Gastrocnemius medialis (tissue), 4 donors: ENCODE data around the gene FBN2. TPM values are rescaled to one million over a fixed set of nuclear protein-coding genes. Genes with fewer than 3 reads are reported as not detected.
A peak's percentile ranks its signal among the peaks of the same experiment; 100 is the strongest.

Experiments used
- ATAC-seq, 2 donors: fragments of 150-250 bp; one replicate each; pipeline ENCODE4 v1.9.1; 2016
- DNase-seq, 2 donors: peaks; one replicate each; pipeline ENCODE4 v3.0.0-alpha.2; 2019
- H3K27ac ChIP-seq, 4 donors: fragments of 200-600 bp; sonication (generic); 1 replicate in 1 of 4; 2 replicates in 3 of 4; pipeline ENCODE4 v1.5.1; 2016 to 2018; ENCODE audit warnings: mild to moderate bottlenecking in 2 of 4, moderate library complexity in 1 of 4
- H3K27me3 ChIP-seq, 3 donors: fragments of 200-600 bp; sonication (generic) in 2 of 3; 1 replicate in 1 of 3; 2 replicates in 2 of 3; pipeline versions ENCODE4 v1.5.1 to v1.6.0; 2016 to 2019; ENCODE audit warnings: mild to moderate bottlenecking in 1 of 3, moderate library complexity in 1 of 3
- H3K36me3 ChIP-seq, 2 donors: fragments of 200-600 bp; sonication (generic) in 1 of 2; one replicate each; pipeline ENCODE4 v1.5.1; 2017 to 2018
- H3K4me1 ChIP-seq, 2 donors: fragments of 200-600 bp; sonication (generic) in 1 of 2; one replicate each; pipeline ENCODE4 v1.5.1; 2016 to 2017; ENCODE audit warnings: mild to moderate bottlenecking in 2 of 2
- H3K4me3 ChIP-seq, 4 donors: fragments of 200-600 bp; sonication (generic) in 3 of 4; 1 replicate in 1 of 4; 2 replicates in 3 of 4; pipeline ENCODE4 v1.5.1; 2016 to 2019; ENCODE audit warnings: mild to moderate bottlenecking in 2 of 4
- H3K9me3 ChIP-seq, 3 donors: fragments of 200-600 bp; sonication (generic) in 2 of 3; 1 replicate in 1 of 3; 2 replicates in 2 of 3; pipeline ENCODE4 v1.5.1; 2016 to 2019
- CTCF ChIP-seq, 5 experiments: fragments of 450-650 bp in 3 of 5; fragments of 200-600 bp in 2 of 5; sonication (generic) in 2 of 5; IDR thresholded peaks in 4 of 5; conservative IDR thresholded peaks in 1 of 5; 1 replicate in 4 of 5; 2 replicates in 1 of 5; pipeline ENCODE4 v1.5.1; 2016 to 2019; ENCODE audit warnings: antibody characterized with exemption in 5 of 5, mild to moderate bottlenecking in 3 of 5, moderate library complexity in 3 of 5
- POLR2A ChIP-seq, 2 donors: fragments of 450-650 bp; IDR thresholded peaks; one replicate each; pipeline ENCODE4 v1.6.1; 2017; ENCODE audit warnings: antibody characterized with exemption in 2 of 2, mild to moderate bottlenecking in 2 of 2, moderate library complexity in 2 of 2
- in situ Hi-C, 4 donors: fragments of 200-750 bp; cut with MboI; loops; one replicate each; pipeline versions ENCODE4 v1.15.0 to v1.8.0; 2017; ENCODE audit warnings: low sequenced_read_pairs in 4 of 4
- intact Hi-C: fragments of 100-400 bp; cut with DNase I; formaldehyde crosslinking; loops from one replicate; pipeline ENCODE4 v1.15.1; 2023; ENCODE audit warnings: low total_unique reads
- total RNA-seq, 4 donors: library from RNA; depleted of rRNA; stranded (reverse); fragments of >200 nt; gene quantifications; one replicate each; pipeline versions ENCODE4 v1.1.0 to v1.2.3, GENCODE V29; 2016

Gene FBN2
- total RNA-seq, 4 donors from 2014 or later = 0.07 to 0.20 TPM; not detected in 2

- no peaks in the 10 kb centered on the region for H3K27me3 ChIP-seq
- TF ChIP-seq POLR2A (IDR thresholded peaks at IDR 0.05) = no peak
- TF ChIP-seq CTCF (IDR thresholded peaks at IDR 0.05 in 4 of 5, conservative IDR thresholded peaks at IDR 0.05 in 1 of 5) = no peak
- no peak for DNase-seq
- H3K4me1 ChIP-seq = no peaks in the 10 kb centered on the region
- no peak overlapping the region for H3K4me3 ChIP-seq
- H3K36me3 ChIP-seq = no peaks in the 10 kb centered on the region
- H3K27ac ChIP-seq = no peak overlapping the region
- in situ Hi-C loops (loop anchor here in 3 of 4 donors (25.0 kb wide), 2 partner anchors 616 to 1541 kb away; no protein-coding TSS in a partner anchor), intact Hi-C loops (no loop called here)
- H3K9me3 ChIP-seq = no peaks in the 10 kb centered on the region
- ATAC-seq = no peak
These were observed 317.2 kb downstream of the FBN2 start for GRCh38 chr5:128220841-128221240.

GRCh38 chr5:128216860-128217531, 321.0 kb downstream of the FBN2 start:
- intact Hi-C loops = no loop called here
- TF ChIP-seq POLR2A (IDR thresholded peaks at IDR 0.05) (no peak), CTCF (IDR thresholded peaks at IDR 0.05 in 4 of 5, conservative IDR thresholded peaks at IDR 0.05 in 1 of 5) (no peak)
- no peak for DNase-seq
- H3K4me1 ChIP-seq = no peaks in the 10 kb centered on the region
- H3K27me3 ChIP-seq = no peaks in the 10 kb centered on the region
- no peak overlapping the region for H3K27ac ChIP-seq
- no peaks in the 10 kb centered on the region for H3K9me3 ChIP-seq
- no peaks in the 10 kb centered on the region for H3K36me3 ChIP-seq
- H3K4me3 ChIP-seq = no peak overlapping the region
- ATAC-seq = peak in 1 of 2 donors; percentile 18
- in situ Hi-C loops = loop anchor here in 3 of 4 donors (5.0 to 25.0 kb wide), 4 partner anchors 280 to 1545 kb away; no protein-coding TSS in a partner anchor

- in situ Hi-C loops = loop anchor here in 3 of 4 donors (5.0 to 25.0 kb wide), 4 partner anchors 281 to 1546 kb away; no protein-coding TSS in a partner anchor
- DNase-seq = no peak
- H3K9me3 ChIP-seq = no peaks in the 10 kb centered on the region
- TF ChIP-seq POLR2A (IDR thresholded peaks at IDR 0.05) = no peak
- TF ChIP-seq CTCF (IDR thresholded peaks at IDR 0.05 in 4 of 5, conservative IDR thresholded peaks at IDR 0.05 in 1 of 5) = no peak
- H3K4me1 ChIP-seq = no peaks in the 10 kb centered on the region
- no peak overlapping the region for H3K27ac ChIP-seq
- no peak overlapping the region for H3K4me3 ChIP-seq
- no peak for ATAC-seq
- no peaks in the 10 kb centered on the region for H3K27me3 ChIP-seq
- H3K36me3 ChIP-seq = no peaks in the 10 kb centered on the region
- intact Hi-C loops = no loop called here
These were observed 321.8 kb downstream of the FBN2 start for GRCh38 chr5:128216285-128216684.

- no peak overlapping the region for H3K27ac ChIP-seq
- H3K4me1 ChIP-seq = no peaks in the 10 kb centered on the region
- ATAC-seq (no peak), DNase-seq (no peak)
- no peaks in the 10 kb centered on the region for H3K9me3 ChIP-seq
- H3K4me3 ChIP-seq = no peak overlapping the region
- intact Hi-C loops = loop anchor here (1.0 to 5.0 kb wide), 2 partner anchors 285 to 628 kb away; no protein-coding TSS in a partner anchor
- in situ Hi-C loops = loop anchor here (5.0 to 25.0 kb wide), 5 partner anchors 278 to 1548 kb away; no protein-coding TSS in a partner anchor
- no peaks in the 10 kb centered on the region for H3K27me3 ChIP-seq
- H3K36me3 ChIP-seq = no peaks in the 10 kb centered on the region
- no peak for TF ChIP-seq CTCF (IDR thresholded peaks at IDR 0.05 in 4 of 5, conservative IDR thresholded peaks at IDR 0.05 in 1 of 5)
- no peak for TF ChIP-seq POLR2A (IDR thresholded peaks at IDR 0.05)
These were observed 324.2 kb downstream of the FBN2 start for GRCh38 chr5:128213833-128214232.
